Left renal cortex interstitium (tissue), 4 donors: Measurements from ENCODE around the gene MYO1E. TPM values are rescaled to one million over a fixed set of nuclear protein-coding genes. Genes with fewer than 3 reads are reported as not detected.
"Not testable (repeated sequence)": the region's sequence is repeated elsewhere in the genome, so short reads cannot be mapped to it uniquely, and the experiment has no call there.

Experiments used
- DNase-seq, 4 donors: peaks; one replicate each; pipeline ENCODE4 v3.0.0-alpha.2; 2013; ENCODE audit warnings: low read depth in 4 of 4, low spot score in 2 of 4, missing footprints in 1 of 4
- polyA plus RNA-seq, 4 donors: library from polyadenylated mRNA; unstranded; fragments of 120-200 nt; gene quantifications; one replicate each; pipeline ENCODE4 v1.2.1, GENCODE V29; 2013; ENCODE audit not compliant: insufficient read length in 4 of 4

Gene MYO1E
- polyA plus RNA-seq, 4 donors: 138 to 174 (median 146) TPM

GRCh38 chr15:59152694-59153450, 219.8 kb downstream of the MYO1E start:
- no peak for DNase-seq

GRCh38 chr15:59150185-59150584, 222.5 kb downstream of the MYO1E start:
- DNase-seq: no peak

DNA sequence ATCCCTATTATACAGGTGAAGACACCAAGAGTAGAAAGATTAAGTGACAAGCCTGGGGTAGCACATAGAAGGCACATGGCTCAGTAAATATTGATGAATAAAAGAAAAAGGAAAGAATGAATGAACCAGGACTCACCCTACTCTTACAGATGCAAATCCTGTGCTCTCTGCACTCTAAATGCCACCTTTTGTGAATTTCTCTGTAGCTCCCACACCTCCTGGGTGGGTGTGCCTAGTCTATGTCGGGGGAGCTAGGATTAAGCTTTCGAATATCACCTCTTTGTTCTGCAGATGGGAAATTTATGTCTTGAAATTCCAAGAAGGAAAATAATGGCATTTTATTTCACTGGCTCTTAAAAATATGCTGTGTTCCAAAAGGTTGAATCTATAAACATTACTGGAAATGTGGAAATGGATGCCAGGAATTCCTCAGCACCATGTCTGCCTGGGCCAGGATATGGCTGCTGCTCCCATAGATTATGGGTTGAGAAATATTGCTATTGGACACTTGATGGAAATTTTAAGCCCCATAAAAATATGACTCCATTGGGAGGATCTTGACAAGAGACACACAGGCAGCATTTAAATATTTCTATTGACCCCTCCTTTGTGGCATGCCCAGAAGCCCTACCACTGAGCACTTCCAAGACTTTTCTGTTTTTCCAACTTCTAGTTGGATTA, 224.4 kb downstream of the MYO1E start:
- DNase-seq: no peak

- DNase-seq: no peak
These were observed 225.0 kb downstream of the MYO1E start for GRCh38 chr15:59147666-59148065.

DNA sequence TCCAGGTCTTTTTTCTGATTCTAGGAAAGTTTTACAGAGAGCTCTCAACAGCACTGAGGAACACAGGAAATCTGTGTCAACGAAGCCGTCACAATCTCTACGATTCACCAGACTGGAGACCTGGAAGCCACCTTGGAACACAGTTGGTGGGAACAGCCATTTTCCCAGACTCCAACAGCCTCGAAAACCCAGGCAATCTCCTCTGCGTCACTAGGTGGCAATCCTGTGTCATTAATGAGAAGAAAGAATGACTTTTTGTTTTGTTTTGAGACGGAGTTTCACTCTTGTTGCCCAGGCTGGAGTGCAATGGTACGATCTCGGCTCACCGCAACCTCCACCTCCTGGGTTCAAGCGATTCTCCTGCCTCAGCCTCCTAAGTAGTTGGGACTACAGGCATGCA, 228.1 kb downstream of the MYO1E start:
- DNase-seq: not testable (repeated sequence)

DNA sequence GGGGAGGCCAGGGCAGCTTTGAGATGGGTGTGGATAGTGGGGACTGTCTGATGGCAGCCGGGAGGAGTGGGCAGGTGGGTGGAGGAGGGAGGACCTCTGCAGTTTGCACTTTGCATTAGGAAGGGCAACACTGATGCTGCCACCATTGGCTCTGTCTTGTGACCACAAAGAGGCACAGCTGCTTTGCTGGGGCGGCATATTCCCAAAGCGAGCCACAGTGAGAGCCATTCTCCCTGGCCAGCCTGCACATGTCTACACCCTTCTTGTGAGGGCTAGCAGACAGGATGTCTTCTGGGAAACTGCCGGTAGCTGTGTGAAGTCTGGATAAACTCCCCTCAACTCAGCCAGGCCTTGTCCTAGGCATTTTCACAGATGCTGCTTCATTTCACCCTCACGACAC, 229.4 kb downstream of the MYO1E start:
- no peak for DNase-seq

GRCh38 chr15:59140422-59141226, 232.0 kb downstream of the MYO1E start:
- no peak for DNase-seq

GRCh38 chr15:59138243-59138642, 234.4 kb downstream of the MYO1E start:
- no peak for DNase-seq

- no peak for DNase-seq
These were observed 235.1 kb downstream of the MYO1E start for GRCh38 chr15:59137566-59137965.

- no peak for DNase-seq
These were observed 238.7 kb downstream of the MYO1E start for GRCh38 chr15:59133929-59134427.

DNA sequence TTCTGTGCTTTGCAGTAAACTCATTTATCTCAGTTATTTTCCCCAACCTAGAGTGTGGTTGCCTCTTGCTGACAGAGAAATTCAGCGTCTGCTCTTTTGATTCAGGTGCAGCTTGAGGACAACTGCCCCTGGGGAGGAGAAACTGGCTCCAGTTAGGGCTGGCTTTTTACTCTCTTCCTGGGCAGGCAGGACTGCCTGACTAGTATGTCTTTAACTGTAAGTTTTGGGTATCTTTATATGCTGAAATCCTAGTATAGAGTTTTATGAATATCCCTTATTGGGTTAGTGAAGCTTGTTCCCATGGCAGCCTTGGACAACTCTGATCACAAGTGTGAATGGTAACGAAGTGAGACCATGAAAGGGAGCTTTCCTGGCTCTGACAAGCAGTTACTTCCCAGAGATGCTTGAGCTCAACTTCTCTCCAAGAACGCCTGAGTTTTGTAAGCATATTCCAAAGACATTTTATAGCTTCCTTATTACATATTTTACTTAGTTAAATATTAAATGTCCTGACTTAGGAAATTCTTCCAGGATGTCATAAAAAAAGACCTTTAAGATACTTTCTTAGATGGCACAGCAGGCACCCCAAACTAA, 240.6 kb downstream of the MYO1E start:
- DNase-seq: no peak

DNA sequence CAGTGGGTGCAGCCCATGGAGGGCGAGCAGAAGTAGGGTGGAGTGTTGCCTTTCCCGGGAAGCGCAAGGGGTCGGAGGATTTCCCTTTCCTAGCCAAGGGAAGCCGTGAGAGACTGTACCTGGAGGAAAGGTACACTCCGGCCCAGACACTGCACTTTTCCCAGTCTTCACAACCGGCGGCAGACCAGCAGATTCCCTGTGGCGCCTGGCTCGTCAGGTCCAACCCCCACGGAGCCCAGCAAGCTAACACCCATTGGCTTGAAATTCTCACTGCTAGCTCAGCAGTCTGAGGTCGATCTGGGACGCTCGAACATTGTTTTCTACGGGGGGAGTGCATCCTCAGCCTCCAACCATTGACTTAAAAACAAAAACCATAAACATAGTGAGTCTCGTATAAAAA, 241.2 kb downstream of the MYO1E start:
- no peak for DNase-seq

DNA sequence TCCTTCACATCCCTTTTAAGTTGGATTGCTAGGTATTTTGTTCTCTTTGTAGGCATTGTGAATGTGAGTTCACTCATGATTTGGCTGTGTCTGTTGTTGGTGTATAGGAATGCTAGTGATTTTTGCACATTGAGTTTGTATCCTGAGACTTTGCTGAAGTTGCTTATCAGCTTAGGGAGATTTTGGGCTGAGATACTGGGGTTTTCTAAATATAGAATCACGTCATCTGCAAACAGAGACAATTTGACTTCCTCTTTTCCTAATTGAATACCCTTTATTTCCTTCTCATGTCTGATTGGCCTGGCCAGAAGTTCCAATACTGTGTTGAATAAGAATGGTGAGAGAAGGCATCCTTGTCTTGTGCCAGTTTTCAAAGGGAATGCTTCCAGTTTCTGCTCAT, 245.4 kb downstream of the MYO1E start:
- not testable (repeated sequence) for DNase-seq

DNA sequence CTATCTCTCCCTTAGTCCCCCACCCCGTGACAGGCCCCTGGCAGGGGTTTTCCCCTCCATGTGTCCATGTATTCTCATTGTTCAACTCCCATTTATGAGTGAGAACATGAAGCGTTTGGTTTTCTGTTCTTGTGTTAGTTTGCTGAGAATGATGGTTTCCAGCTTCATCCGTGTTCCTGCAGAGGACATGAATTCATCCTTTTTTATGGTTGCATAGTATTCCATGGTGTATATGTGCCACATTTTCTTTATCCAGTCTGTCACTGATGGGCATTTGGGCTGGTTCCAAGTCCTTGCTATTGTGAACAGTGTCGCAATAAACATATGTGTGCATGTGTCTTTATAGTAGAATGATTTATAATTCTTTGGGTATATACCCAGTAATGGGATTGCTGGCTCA, 247.0 kb downstream of the MYO1E start:
- not testable (repeated sequence) for DNase-seq

GRCh38 chr15:59124261-59124660, 248.4 kb downstream of the MYO1E start:
- DNase-seq: no peak

DNA sequence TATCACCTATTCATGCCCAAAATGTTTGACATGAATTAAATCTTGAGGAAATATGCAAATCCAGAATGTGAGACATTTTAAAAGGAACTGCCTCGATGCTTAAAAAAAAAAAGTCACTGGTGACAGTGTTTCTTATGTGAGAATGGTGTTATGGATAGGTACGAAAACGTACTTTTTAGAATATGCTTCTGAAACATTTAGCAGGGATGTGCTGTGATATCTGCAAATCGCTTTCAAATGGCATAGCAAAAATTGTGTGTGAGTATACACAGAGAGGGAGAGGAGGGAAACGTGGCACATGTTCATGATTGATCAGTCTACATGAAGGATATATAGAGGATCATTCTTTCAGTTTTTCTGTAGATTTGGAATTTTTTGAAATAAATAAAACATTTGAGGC, 251.7 kb downstream of the MYO1E start:
- no peak for DNase-seq

GRCh38 chr15:59119625-59120024, 253.0 kb downstream of the MYO1E start:
- DNase-seq: no peak

GRCh38 chr15:59116771-59117170, 255.9 kb downstream of the MYO1E start:
- no peak for DNase-seq

DNA sequence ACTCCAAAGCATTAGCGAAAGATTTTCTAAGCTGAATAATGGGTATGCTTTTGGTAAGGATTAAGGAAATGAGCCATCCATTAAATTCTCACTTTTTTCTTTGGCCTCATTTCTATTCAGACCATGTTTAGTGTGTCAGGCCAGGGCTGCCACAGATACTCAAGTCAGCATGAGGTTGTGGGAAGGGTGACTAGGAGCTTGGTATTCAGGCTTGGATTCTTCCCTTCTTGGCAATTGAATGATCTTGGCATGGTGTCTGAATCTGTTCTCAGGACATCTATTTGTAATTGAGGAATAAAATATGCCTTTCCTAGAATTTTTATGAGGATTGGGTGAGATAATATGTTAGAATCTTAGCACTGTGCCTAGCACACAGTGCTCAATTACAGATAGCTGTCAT, 256.5 kb downstream of the MYO1E start:
- DNase-seq: no peak

DNA sequence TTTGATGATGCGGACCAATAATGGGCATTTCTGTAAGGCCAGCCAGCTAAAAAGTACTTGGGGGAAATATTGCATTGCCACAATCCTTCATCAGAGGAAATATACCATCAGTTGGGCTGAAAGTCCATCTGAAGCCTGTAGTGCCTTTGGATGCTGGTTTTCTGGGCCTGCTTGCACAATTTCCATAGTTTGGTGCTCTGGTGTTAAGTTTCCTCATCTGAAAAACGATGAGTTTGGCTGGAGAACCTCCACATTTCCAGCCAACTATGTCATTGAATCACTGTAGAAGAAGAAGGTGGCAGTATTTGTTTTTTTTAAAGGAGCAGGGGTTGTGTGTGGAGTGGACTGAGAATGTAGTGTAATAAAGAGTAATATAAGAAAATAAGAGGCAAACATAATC, 257.6 kb downstream of the MYO1E start:
- DNase-seq: no peak

DNA sequence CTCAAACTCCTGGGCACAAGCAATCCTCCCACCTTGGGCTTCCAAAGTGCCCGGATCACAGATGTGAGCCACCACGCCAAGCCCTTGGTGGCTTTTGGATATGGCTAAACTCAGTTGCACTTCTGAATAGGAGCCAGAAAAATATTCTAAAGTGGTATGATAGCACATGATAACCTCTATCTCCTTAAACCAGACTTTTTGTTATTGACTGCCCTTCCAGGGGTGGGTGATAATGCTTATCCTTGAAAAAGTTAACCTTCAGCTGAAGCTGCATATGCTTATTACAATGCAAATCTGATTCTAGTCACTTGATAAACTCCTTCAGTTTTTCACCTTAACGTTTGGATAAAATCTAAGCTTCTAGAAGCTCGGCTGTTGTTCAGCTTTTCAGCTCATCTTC, 261.4 kb downstream of the MYO1E start:
- no peak for DNase-seq
